Astrocyte (in vitro differentiated cells and primary cell): ENCODE data around the gene YTHDC1. TPM values are rescaled to one million over a fixed set of nuclear protein-coding genes. Genes with fewer than 3 reads are reported as not detected.

Experiments
- DNase-seq: peaks from one replicate; pipeline ENCODE4 v3.0.0-alpha.2; 2010; ENCODE audit warnings: low read depth
- FAIRE-seq: peaks from 2 replicates; lab custom pipeline; 2011; peaks lifted over from hg19 to GRCh38; lab: Jason Lieb, UNC
- H2AFZ ChIP-seq: 2 replicates; pipeline ENCODE4 v1.6.0; 2012; ENCODE audit warnings: low read depth, low read length, inconsistent platforms
- H3K27ac ChIP-seq: 2 replicates; pipeline ENCODE4 v1.5.1; 2011; ENCODE audit warnings: low read depth, low read length, inconsistent platforms
- H3K27me3 ChIP-seq: 2 replicates; pipeline ENCODE4 v1.6.0; 2011; ENCODE audit warnings: low read length, inconsistent platforms; ENCODE audit not compliant: insufficient read depth
- H3K36me3 ChIP-seq: 2 replicates; pipeline ENCODE4 v1.5.1; 2011; ENCODE audit warnings: low read length, inconsistent platforms; ENCODE audit not compliant: insufficient read depth
- H3K4me1 ChIP-seq: 2 replicates; pipeline ENCODE4 v1.5.1; 2011; ENCODE audit warnings: low read length, inconsistent platforms; ENCODE audit not compliant: insufficient read depth
- H3K4me2 ChIP-seq: 2 replicates; pipeline ENCODE4 v1.6.0; 2012; ENCODE audit warnings: low read length, inconsistent platforms
- H3K4me3 ChIP-seq: 2 replicates; pipeline ENCODE4 v1.5.1; 2011; ENCODE audit warnings: low read depth, mild to moderate bottlenecking, low read length, inconsistent platforms; ENCODE audit not compliant: insufficient read depth
- H3K79me2 ChIP-seq: 2 replicates; pipeline ENCODE4 v1.6.0; 2012; ENCODE audit warnings: mild to moderate bottlenecking, low read length, inconsistent platforms; ENCODE audit not compliant: insufficient read depth
- H3K9ac ChIP-seq: 2 replicates; pipeline ENCODE4 v1.6.0; 2012; ENCODE audit warnings: mild to moderate bottlenecking, low read length, inconsistent platforms
- H3K9me3 ChIP-seq: 2 replicates; pipeline ENCODE4 v1.5.1; 2012; ENCODE audit warnings: low read depth, mild to moderate bottlenecking, low read length, inconsistent platforms; ENCODE audit not compliant: insufficient read depth
- H4K20me1 ChIP-seq: 2 replicates; pipeline ENCODE4 v1.6.0; 2012; ENCODE audit warnings: low read length, inconsistent platforms; ENCODE audit not compliant: insufficient read depth
- H3K27ac Mint-ChIP-seq: one replicate; pipeline ENCODE4 v1.8.0; 2021; ENCODE audit warnings: mild to moderate bottlenecking, mixed read lengths; ENCODE audit not compliant: unreplicated experiment
- H3K27me3 Mint-ChIP-seq: one replicate; pipeline ENCODE4 v1.8.0; 2021; ENCODE audit warnings: low read depth, mixed read lengths; ENCODE audit not compliant: unreplicated experiment
- H3K36me3 Mint-ChIP-seq: one replicate; pipeline ENCODE4 v1.8.0; 2021; ENCODE audit warnings: low read depth, mixed read lengths; ENCODE audit not compliant: unreplicated experiment
- H3K4me1 Mint-ChIP-seq: one replicate; pipeline ENCODE4 v1.8.0; 2021; ENCODE audit warnings: low read depth, mixed read lengths; ENCODE audit not compliant: unreplicated experiment
- H3K4me3 Mint-ChIP-seq: one replicate; pipeline ENCODE4 v1.8.0; 2021; ENCODE audit warnings: mild to moderate bottlenecking, moderate library complexity, mixed read lengths; ENCODE audit not compliant: unreplicated experiment
- H3K9me3 Mint-ChIP-seq: one replicate; pipeline ENCODE4 v1.8.0; 2021; ENCODE audit warnings: mild to moderate bottlenecking, mixed read lengths; ENCODE audit not compliant: unreplicated experiment
- CTCF ChIP-seq: IDR thresholded peaks from 2 replicates; pipeline ENCODE4 v1.5.1; 2011; ENCODE audit warnings: low read depth, mild to moderate bottlenecking, inconsistent platforms, low read length, moderate library complexity; ENCODE audit not compliant: insufficient read depth
- EZH2 ChIP-seq: IDR thresholded peaks from 2 replicates; pipeline ENCODE4 v1.6.1; 2012; ENCODE audit warnings: mild to moderate bottlenecking, low read length, inconsistent platforms; ENCODE audit not compliant: insufficient read depth
- total RNA-seq: library from RNA; stranded (reverse); gene quantifications from 2 replicates; pipeline ENCODE4 v1.2.1, GENCODE V29; 2021

The YTHDC1 gene
- total RNA-seq, 1 donor from 2014 or later: 95.9 TPM

GRCh38 chr4:68336530-68336929 is 13.4 kb downstream of the YTHDC1 start:
- Histone ChIP-seq H3K27ac (no peak overlapping the region), H4K20me1 (peaks cover 81% of the 10 kb centered on the region), H3K4me2 (no peak overlapping the region), H3K4me1 (peaks cover 2% of the 10 kb centered on the region), H3K36me3 (peaks cover 36% of the 10 kb centered on the region), H2AFZ (no peak overlapping the region), H3K9ac (no peak overlapping the region), H3K27me3 (no peaks in the 10 kb centered on the region), H3K79me2 (peaks cover 83% of the 10 kb centered on the region), H3K4me3 (no peak overlapping the region), H3K9me3 (no peaks in the 10 kb centered on the region)
- no peak overlapping the region for H3K4me3 Mint-ChIP-seq
- TF ChIP-seq EZH2: no peak
- no peak for TF ChIP-seq CTCF
- FAIRE-seq (no peak), DNase-seq (no peak)
- H3K9me3 Mint-ChIP-seq: no peaks in the 10 kb centered on the region
- H3K27me3 Mint-ChIP-seq: no peaks in the 10 kb centered on the region
- no peak overlapping the region for H3K27ac Mint-ChIP-seq
- peaks cover 28% of the 10 kb centered on the region for H3K4me1 Mint-ChIP-seq
- peaks cover 9% of the 10 kb centered on the region for H3K36me3 Mint-ChIP-seq

- Mint-ChIP-seq H3K36me3 (peaks cover 2% of the 10 kb centered on the region), H3K27ac (no peak overlapping the region), H3K27me3 (no peaks in the 10 kb centered on the region), H3K4me3 (no peak overlapping the region), H3K9me3 (no peaks in the 10 kb centered on the region), H3K4me1 (no peaks in the 10 kb centered on the region)
- DNase-seq (no peak), FAIRE-seq (no peak)
- H3K79me2 ChIP-seq: peaks cover 11% of the 10 kb centered on the region
- no peak overlapping the region for H3K4me2 ChIP-seq
- peaks cover 49% of the 10 kb centered on the region for H3K36me3 ChIP-seq
- no peaks in the 10 kb centered on the region for H3K27me3 ChIP-seq
- peaks cover 12% of the 10 kb centered on the region for H4K20me1 ChIP-seq
- no peaks in the 10 kb centered on the region for H3K4me1 ChIP-seq
- no peak overlapping the region for H3K27ac ChIP-seq
- H3K9ac ChIP-seq: no peak overlapping the region
- no peak overlapping the region for H3K4me3 ChIP-seq
- H2AFZ ChIP-seq: no peak overlapping the region
- H3K9me3 ChIP-seq: no peaks in the 10 kb centered on the region
- TF ChIP-seq CTCF (no peak), EZH2 (no peak)
Measured at GRCh38 chr4:68326141-68326540, 23.7 kb downstream of the YTHDC1 start.

GRCh38 chr4:68324519-68325262 is 25.2 kb downstream of the YTHDC1 start:
- TF ChIP-seq EZH2 (no peak), CTCF (no peak)
- Histone ChIP-seq H2AFZ (no peak overlapping the region), H3K4me2 (no peak overlapping the region), H3K36me3 (peaks cover 42% of the 10 kb centered on the region), H3K79me2 (peaks cover 11% of the 10 kb centered on the region), H3K27me3 (no peaks in the 10 kb centered on the region), H3K9ac (no peak overlapping the region), H4K20me1 (peaks cover 12% of the 10 kb centered on the region), H3K4me1 (no peaks in the 10 kb centered on the region), H3K27ac (no peak overlapping the region), H3K4me3 (no peak overlapping the region), H3K9me3 (no peaks in the 10 kb centered on the region)
- Mint-ChIP-seq H3K9me3 (no peaks in the 10 kb centered on the region), H3K27ac (no peak overlapping the region), H3K27me3 (no peaks in the 10 kb centered on the region), H3K4me3 (no peak overlapping the region), H3K36me3 (peaks cover 3% of the 10 kb centered on the region), H3K4me1 (no peaks in the 10 kb centered on the region)
- DNase-seq (no peak), FAIRE-seq (no peak)
